GM23248 (cell line): ENCODE results near the gene CAMTA1.

Experiments
- EZH2 ChIP-seq: fragments of 200-600 bp; sonication (generic); IDR thresholded peaks from 2 replicates; pipeline ENCODE4 v1.6.1; 2018; ENCODE audit warnings: antibody characterized with exemption, mild to moderate bottlenecking; ENCODE audit not compliant: insufficient read depth, poor library complexity, severe bottlenecking
- EZH2phosphoT487 ChIP-seq: fragments of 200-600 bp; sonication (generic); IDR thresholded peaks from 2 replicates; pipeline ENCODE4 v1.6.1; 2018; ENCODE audit warnings: antibody characterized with exemption, moderate library complexity, mild to moderate bottlenecking, low read depth; ENCODE audit not compliant: insufficient read depth

DNA sequence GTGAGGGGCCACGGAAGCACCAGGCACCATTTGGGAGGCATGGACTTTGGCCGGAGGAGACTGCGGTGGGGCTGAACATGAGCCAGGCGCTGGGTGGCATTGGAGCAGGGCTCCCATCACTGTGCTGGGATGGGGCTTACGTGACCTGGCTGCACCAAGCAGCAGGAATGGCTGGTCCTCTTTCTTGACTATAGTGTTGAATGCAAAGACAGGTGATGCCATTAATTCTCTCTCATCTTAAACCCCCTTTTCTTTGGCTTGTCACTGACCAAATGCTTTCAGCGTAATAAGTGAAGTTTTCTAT, 447.9 kb downstream of the CAMTA1 start:
- TF ChIP-seq EZH2 (no peak), EZH2phosphoT487 (no peak)
